ENCODE measurements around the gene HOXB9. TPM values are rescaled to one million over a fixed set of nuclear protein-coding genes. Genes with fewer than 3 reads are reported as not detected.

HOXB9 gene
- polyA plus RNA-seq, 3 donors: not detected

DNA sequence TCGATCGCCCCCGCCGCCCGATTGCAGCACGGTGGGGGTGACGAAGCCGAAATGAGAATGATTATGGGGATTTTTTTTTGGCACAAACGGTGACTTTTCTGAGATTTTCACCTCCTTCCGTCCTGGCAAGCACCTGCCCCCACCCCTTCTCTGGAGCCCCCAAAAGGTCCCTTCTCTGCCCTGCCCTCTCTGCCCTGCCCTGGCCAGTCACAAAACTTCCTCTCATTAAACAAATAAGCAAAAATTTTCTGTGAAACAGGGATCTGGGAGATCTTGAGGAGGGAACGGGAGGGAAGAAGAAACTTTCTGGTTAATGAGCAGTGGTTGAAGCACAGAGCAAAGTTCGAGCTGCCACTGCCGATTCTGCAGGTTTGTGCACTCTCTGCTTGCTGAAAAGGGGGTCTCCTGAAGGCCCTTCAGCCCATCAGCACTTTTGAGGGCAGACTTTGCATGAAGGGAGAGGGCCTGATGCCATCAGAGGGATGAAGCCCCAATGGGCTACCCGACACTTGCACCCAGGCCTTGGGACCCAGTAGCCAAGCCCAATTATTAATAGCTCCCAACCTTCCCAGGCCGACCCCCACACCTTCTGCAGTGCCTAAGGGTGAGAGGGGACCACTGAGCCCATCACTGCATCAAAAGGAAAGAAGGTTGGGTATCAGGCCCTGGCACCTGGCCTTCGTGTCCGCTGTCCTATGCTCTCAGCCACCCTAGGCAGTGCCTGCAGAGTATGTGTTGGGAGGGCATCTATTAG is 10.0 kb downstream of the HOXB9 start:
- TF ChIP-seq, protein P1, sequence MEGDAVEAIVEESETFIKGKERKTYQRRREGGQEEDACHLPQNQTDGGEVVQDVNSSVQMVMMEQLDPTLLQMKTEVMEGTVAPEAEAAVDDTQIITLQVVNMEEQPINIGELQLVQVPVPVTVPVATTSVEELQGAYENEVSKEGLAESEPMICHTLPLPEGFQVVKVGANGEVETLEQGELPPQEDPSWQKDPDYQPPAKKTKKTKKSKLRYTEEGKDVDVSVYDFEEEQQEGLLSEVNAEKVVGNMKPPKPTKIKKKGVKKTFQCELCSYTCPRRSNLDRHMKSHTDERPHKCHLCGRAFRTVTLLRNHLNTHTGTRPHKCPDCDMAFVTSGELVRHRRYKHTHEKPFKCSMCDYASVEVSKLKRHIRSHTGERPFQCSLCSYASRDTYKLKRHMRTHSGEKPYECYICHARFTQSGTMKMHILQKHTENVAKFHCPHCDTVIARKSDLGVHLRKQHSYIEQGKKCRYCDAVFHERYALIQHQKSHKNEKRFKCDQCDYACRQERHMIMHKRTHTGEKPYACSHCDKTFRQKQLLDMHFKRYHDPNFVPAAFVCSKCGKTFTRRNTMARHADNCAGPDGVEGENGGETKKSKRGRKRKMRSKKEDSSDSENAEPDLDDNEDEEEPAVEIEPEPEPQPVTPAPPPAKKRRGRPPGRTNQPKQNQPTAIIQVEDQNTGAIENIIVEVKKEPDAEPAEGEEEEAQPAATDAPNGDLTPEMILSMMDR (IDR thresholded peaks at IDR 0.05): no peak
- H3K27ac Mint-ChIP-seq: no peak overlapping the region
- H3K79me2 ChIP-seq (ENCODE audit: insufficient read depth, low read length): no peaks in the 10 kb centered on the region

DNA sequence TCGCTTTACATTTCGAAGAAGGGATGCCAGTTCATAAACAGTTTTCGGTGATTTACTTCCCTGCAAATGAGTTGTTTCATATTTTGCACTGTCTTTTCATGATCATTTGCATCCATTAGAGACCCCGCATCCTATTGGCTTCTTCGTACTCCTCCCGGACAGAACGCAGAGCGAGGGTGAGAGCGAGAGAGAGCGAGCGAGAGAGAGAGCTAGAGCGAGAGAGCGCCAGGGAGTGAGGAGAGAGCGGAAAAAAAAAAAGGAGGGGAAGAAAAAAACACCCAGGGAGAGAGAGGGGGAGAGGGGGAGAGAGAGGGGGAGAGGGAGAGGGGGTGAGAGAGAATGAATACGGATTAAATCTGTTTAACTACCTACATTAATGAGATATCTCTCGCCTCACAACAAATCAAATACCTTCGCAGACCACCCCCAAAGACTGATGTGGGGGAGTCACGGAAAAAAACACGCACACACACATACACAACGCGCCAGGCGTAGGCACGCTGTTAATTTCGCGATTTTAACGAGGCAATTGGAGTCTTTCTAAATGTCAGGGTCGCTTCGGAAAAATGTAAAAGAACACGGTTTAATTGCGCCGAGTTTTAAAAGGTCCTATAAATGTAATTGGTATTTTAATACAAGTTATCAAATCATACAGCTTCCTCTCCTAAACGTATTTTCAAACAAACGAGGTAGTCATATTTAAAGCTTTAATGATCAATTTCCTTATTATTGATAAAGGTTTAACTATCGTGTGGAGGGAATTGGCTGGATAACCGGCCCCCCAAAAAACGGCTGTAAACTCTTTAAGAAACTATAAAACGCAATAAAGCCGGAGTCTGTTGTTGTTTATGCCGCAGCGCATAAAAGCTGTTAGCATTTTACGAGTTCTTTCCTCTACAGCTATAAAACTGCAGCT is 10.9 kb downstream of the HOXB9 start, which contains the start of gene HOXB8:
TSS of gene HOXB8 (minus strand) at position 246 of the 916 bp plus-strand sequence. CDS start 588 bp downstream, outside the sequence.
- H3K4me1 Mint-ChIP-seq: peaks cover 38% of the 10 kb centered on the region
- TF ChIP-seq, protein P1 (IDR thresholded peaks at IDR 0.05): no peak
- Histone ChIP-seq H3K4me2 (replicated peaks; ENCODE audit: extremely low read depth, low read length, poor library complexity, severe bottlenecking) (no peak within 1 kb of the TSS), H3K9ac (ENCODE audit: insufficient read depth, low read length, poor library complexity, severe bottlenecking) (no peak within 1 kb of the TSS), H3K9me3 (replicated peaks in 1 of 2; ENCODE audit: control insufficient read depth in 1 of 2, insufficient read depth in 1 of 2, low read length in 2 of 2) (peaks cover 9 to 50% of the 10 kb centered on the region in 2 donors), H3K36me3 (replicated peaks in 1 of 2; ENCODE audit: control insufficient read depth in 1 of 2, insufficient read depth in 2 of 2, low read length in 2 of 2) (no peaks in the 10 kb centered on the region), H3K4me1 (ENCODE audit: control insufficient read depth in 1 of 2, insufficient read depth in 2 of 2, low read length in 2 of 2) (peaks cover 31 to 37% of the 10 kb centered on the region in 2 donors), H3K27me3 (ENCODE audit: control insufficient read depth in 2 of 2, insufficient read depth in 2 of 2, low read length in 2 of 2) (peaks cover 80 to 99% of the 10 kb centered on the region in 2 donors), H3K27ac (ENCODE audit: low read depth in 1 of 2, low read length in 2 of 2) (no peak within 1 kb of the TSS), H4K20me1 (ENCODE audit: insufficient read depth, low read length) (no peaks in the 10 kb centered on the region), H2AFZ (ENCODE audit: insufficient read depth, low read depth, low read length, poor library complexity, severe bottlenecking) (no peak within 1 kb of the TSS), H3K4me3 (replicated peaks in 1 of 3; ENCODE audit: low read depth in 2 of 3, low read length in 3 of 3) (no peak within 1 kb of the TSS), H3K79me2 (ENCODE audit: insufficient read depth, low read length) (no peaks in the 10 kb centered on the region)
- H3K9me3 Mint-ChIP-seq: peaks cover 0 to 42% (median 23%) of the 10 kb centered on the region in 7 donors
- DNase-seq: no peak
- H3K27ac Mint-ChIP-seq: no peak within 1 kb of the TSS
- peaks cover 11 to 22% of the 10 kb centered on the region in 2 donors for H3K36me3 Mint-ChIP-seq
- WGBS (ENCODE audit: insufficient coverage): 0% methylated on average over 1 of the region's 41 CpGs
- H3K4me3 Mint-ChIP-seq: peak within 1 kb of the TSS in 1 of 2 donors; percentile 84
- intact Hi-C loops (cut with micrococcal nuclease): loop anchor here in 1 of 2 donors (2.0 to 5.0 kb wide), 3 partner anchors 19 to 588 kb away; no protein-coding TSS in a partner anchor
- H3K27me3 Mint-ChIP-seq (ENCODE audit: low read depth in 3 of 3): peaks cover 97 to 99% (median 97%) of the 10 kb centered on the region in 3 donors

More for the DNA sequence above, 10.0 kb downstream of the HOXB9 start:
- WGBS (ENCODE audit: insufficient coverage): 57% methylated on average over 3 of the region's 17 CpGs
- H3K36me3 Mint-ChIP-seq: peaks cover 9 to 17% of the 10 kb centered on the region in 2 donors
- peaks cover 84 to 99% of the 10 kb centered on the region in 2 donors for H3K27me3 ChIP-seq (ENCODE audit: control insufficient read depth in 2 of 2, insufficient read depth in 2 of 2, low read length in 2 of 2)
- no peak for DNase-seq
- peaks cover 97 to 99% (median 97%) of the 10 kb centered on the region in 3 donors for H3K27me3 Mint-ChIP-seq (ENCODE audit: low read depth in 3 of 3)
- H3K4me1 ChIP-seq (ENCODE audit: control insufficient read depth in 1 of 2, insufficient read depth in 2 of 2, low read length in 2 of 2): peaks cover 23 to 28% of the 10 kb centered on the region in 2 donors
- peak overlapping the region in 1 of 2 donors; percentile 84 for H3K4me3 Mint-ChIP-seq
- H4K20me1 ChIP-seq (ENCODE audit: insufficient read depth, low read length): no peaks in the 10 kb centered on the region
- no peak overlapping the region for H3K4me3 ChIP-seq (replicated peaks in 1 of 3; ENCODE audit: low read depth in 2 of 3, low read length in 3 of 3)
- no peak overlapping the region for H2AFZ ChIP-seq (ENCODE audit: insufficient read depth, low read depth, low read length, poor library complexity, severe bottlenecking)
- H3K27ac ChIP-seq (ENCODE audit: low read depth in 1 of 2, low read length in 2 of 2): no peak overlapping the region
- peaks cover 30% of the 10 kb centered on the region for H3K4me1 Mint-ChIP-seq
- H3K9me3 Mint-ChIP-seq: peaks cover 0 to 40% (median 19%) of the 10 kb centered on the region in 7 donors
- H3K9ac ChIP-seq (ENCODE audit: insufficient read depth, low read length, poor library complexity, severe bottlenecking): no peak overlapping the region
- H3K36me3 ChIP-seq (replicated peaks in 1 of 2; ENCODE audit: control insufficient read depth in 1 of 2, insufficient read depth in 2 of 2, low read length in 2 of 2): no peaks in the 10 kb centered on the region
- intact Hi-C loops (cut with micrococcal nuclease): loop anchor here in 1 of 2 donors (2.0 to 5.0 kb wide), 3 partner anchors 19 to 589 kb away; no protein-coding TSS in a partner anchor
- no peak overlapping the region for H3K4me2 ChIP-seq (replicated peaks; ENCODE audit: extremely low read depth, low read length, poor library complexity, severe bottlenecking)
- H3K9me3 ChIP-seq (replicated peaks in 1 of 2; ENCODE audit: control insufficient read depth in 1 of 2, insufficient read depth in 1 of 2, low read length in 2 of 2): peaks cover 9 to 43% of the 10 kb centered on the region in 2 donors
